Stimulated activated naive CD8-positive, alpha-beta T cell treated with anti-CD3 and anti-CD28 coated beads, Interleukin-15, Interleukin-2, amounts not matched to agents 100 ng/mL and 50 ng/mL, for 24 hours (primary cell): ENCODE measurements around the gene FAM131C.

Experiments used
- H3K27ac Mint-ChIP-seq: one replicate; pipeline ENCODE4 v1.8.0; 2021; ENCODE audit warnings: mild to moderate bottlenecking, mixed read lengths
- H3K27me3 Mint-ChIP-seq: one replicate; pipeline ENCODE4 v1.8.0; 2021; ENCODE audit warnings: mixed read lengths
- H3K36me3 Mint-ChIP-seq: one replicate; pipeline ENCODE4 v1.8.0; 2021; ENCODE audit warnings: low read depth, mixed read lengths
- H3K4me1 Mint-ChIP-seq: one replicate; pipeline ENCODE4 v1.8.0; 2021; ENCODE audit warnings: low read depth, mixed read lengths
- H3K4me3 Mint-ChIP-seq: one replicate; pipeline ENCODE4 v1.8.0; 2021; ENCODE audit warnings: mild to moderate bottlenecking, mixed read lengths
- H3K9me3 Mint-ChIP-seq: one replicate; pipeline ENCODE4 v1.8.0; 2021; ENCODE audit warnings: mixed read lengths

FAM131C gene

GRCh38 chr1:16090076-16090826 lies 16.8 kb upstream of the FAM131C start:
- Mint-ChIP-seq H3K27ac (no peak overlapping the region), H3K4me1 (no peaks in the 10 kb centered on the region), H3K36me3 (no peaks in the 10 kb centered on the region), H3K9me3 (no peaks in the 10 kb centered on the region), H3K4me3 (no peak overlapping the region), H3K27me3 (no peaks in the 10 kb centered on the region)

GRCh38 chr1:16088996-16089395 lies 15.5 kb upstream of the FAM131C start:
- no peaks in the 10 kb centered on the region for H3K4me1 Mint-ChIP-seq
- H3K27ac Mint-ChIP-seq = no peak overlapping the region
- H3K27me3 Mint-ChIP-seq = no peaks in the 10 kb centered on the region
- no peaks in the 10 kb centered on the region for H3K9me3 Mint-ChIP-seq
- no peak overlapping the region for H3K4me3 Mint-ChIP-seq
- no peaks in the 10 kb centered on the region for H3K36me3 Mint-ChIP-seq

- no peaks in the 10 kb centered on the region for H3K36me3 Mint-ChIP-seq
- no peaks in the 10 kb centered on the region for H3K9me3 Mint-ChIP-seq
- H3K27me3 Mint-ChIP-seq = no peaks in the 10 kb centered on the region
- no peak overlapping the region for H3K4me3 Mint-ChIP-seq
- no peaks in the 10 kb centered on the region for H3K4me1 Mint-ChIP-seq
- H3K27ac Mint-ChIP-seq = no peak overlapping the region
Observed at GRCh38 chr1:16088351-16088911, 15.0 kb upstream of the FAM131C start.

GRCh38 chr1:16087733-16088132 lies 14.3 kb upstream of the FAM131C start:
- Mint-ChIP-seq H3K27ac (no peak overlapping the region), H3K4me1 (no peaks in the 10 kb centered on the region), H3K9me3 (no peaks in the 10 kb centered on the region), H3K36me3 (no peaks in the 10 kb centered on the region), H3K27me3 (no peaks in the 10 kb centered on the region), H3K4me3 (no peak overlapping the region)

GRCh38 chr1:16085522-16085921 lies 12.1 kb upstream of the FAM131C start:
- Mint-ChIP-seq H3K4me3 (no peak overlapping the region), H3K36me3 (no peaks in the 10 kb centered on the region), H3K4me1 (no peaks in the 10 kb centered on the region), H3K9me3 (no peaks in the 10 kb centered on the region), H3K27me3 (no peaks in the 10 kb centered on the region), H3K27ac (no peak overlapping the region)

- H3K4me1 Mint-ChIP-seq = peaks cover 6% of the 10 kb centered on the region
- no peak overlapping the region for H3K27ac Mint-ChIP-seq
- H3K9me3 Mint-ChIP-seq = no peaks in the 10 kb centered on the region
- no peak overlapping the region for H3K4me3 Mint-ChIP-seq
- no peaks in the 10 kb centered on the region for H3K36me3 Mint-ChIP-seq
- H3K27me3 Mint-ChIP-seq = no peaks in the 10 kb centered on the region
Observed at GRCh38 chr1:16083486-16083885, 10.0 kb upstream of the FAM131C start.

GRCh38 chr1:16082283-16083038 lies 9.0 kb upstream of the FAM131C start:
- Mint-ChIP-seq H3K4me3 (no peak overlapping the region), H3K36me3 (no peaks in the 10 kb centered on the region), H3K27me3 (no peaks in the 10 kb centered on the region), H3K27ac (no peak overlapping the region), H3K4me1 (peaks cover 6% of the 10 kb centered on the region), H3K9me3 (no peaks in the 10 kb centered on the region)

- no peaks in the 10 kb centered on the region for H3K27me3 Mint-ChIP-seq
- no peak overlapping the region for H3K4me3 Mint-ChIP-seq
- no peaks in the 10 kb centered on the region for H3K9me3 Mint-ChIP-seq
- peaks cover 6% of the 10 kb centered on the region for H3K4me1 Mint-ChIP-seq
- H3K36me3 Mint-ChIP-seq = no peaks in the 10 kb centered on the region
- no peak overlapping the region for H3K27ac Mint-ChIP-seq
Observed at GRCh38 chr1:16081636-16082035, 8.2 kb upstream of the FAM131C start.

GRCh38 chr1:16080422-16081150 lies 7.1 kb upstream of the FAM131C start:
- H3K9me3 Mint-ChIP-seq = no peaks in the 10 kb centered on the region
- H3K4me3 Mint-ChIP-seq = no peak overlapping the region
- no peaks in the 10 kb centered on the region for H3K27me3 Mint-ChIP-seq
- H3K27ac Mint-ChIP-seq = no peak overlapping the region
- H3K4me1 Mint-ChIP-seq = peaks cover 6% of the 10 kb centered on the region
- H3K36me3 Mint-ChIP-seq = no peaks in the 10 kb centered on the region

GRCh38 chr1:16078925-16079656 lies 5.6 kb upstream of the FAM131C start:
- Mint-ChIP-seq H3K27ac (no peak overlapping the region), H3K4me3 (no peak overlapping the region), H3K9me3 (no peaks in the 10 kb centered on the region), H3K36me3 (no peaks in the 10 kb centered on the region), H3K4me1 (peaks cover 10% of the 10 kb centered on the region), H3K27me3 (peaks cover 5% of the 10 kb centered on the region)

- Mint-ChIP-seq H3K27ac (no peak overlapping the region), H3K36me3 (no peaks in the 10 kb centered on the region), H3K4me1 (peaks cover 15% of the 10 kb centered on the region), H3K27me3 (peaks cover 10% of the 10 kb centered on the region), H3K9me3 (no peaks in the 10 kb centered on the region), H3K4me3 (no peak overlapping the region)
Observed at GRCh38 chr1:16077406-16078245, 4.2 kb upstream of the FAM131C start.

GRCh38 chr1:16076865-16077238 lies 3.4 kb upstream of the FAM131C start:
- peaks cover 15% of the 10 kb centered on the region for H3K4me1 Mint-ChIP-seq
- no peaks in the 10 kb centered on the region for H3K9me3 Mint-ChIP-seq
- H3K36me3 Mint-ChIP-seq = no peaks in the 10 kb centered on the region
- no peak overlapping the region for H3K27ac Mint-ChIP-seq
- H3K4me3 Mint-ChIP-seq = no peak overlapping the region
- H3K27me3 Mint-ChIP-seq = peaks cover 14% of the 10 kb centered on the region

GRCh38 chr1:16076031-16076864 lies 2.8 kb upstream of the FAM131C start:
- peaks cover 15% of the 10 kb centered on the region for H3K4me1 Mint-ChIP-seq
- H3K4me3 Mint-ChIP-seq = no peak overlapping the region
- no peak overlapping the region for H3K27ac Mint-ChIP-seq
- H3K27me3 Mint-ChIP-seq = peaks cover 16% of the 10 kb centered on the region
- no peaks in the 10 kb centered on the region for H3K9me3 Mint-ChIP-seq
- H3K36me3 Mint-ChIP-seq = no peaks in the 10 kb centered on the region
